Measurements from ENCODE around the gene SMIM29.
"Not testable (repeated sequence)": the region's sequence is repeated elsewhere in the genome, so short reads cannot be mapped to it uniquely, and the experiment has no call there.

SMIM29 gene

GRCh38 chr6:34267746-34268145 lies 18.9 kb upstream of the SMIM29 start:
- DNase-seq = no peak

- DNase-seq = not testable (repeated sequence)
These were observed 14.7 kb upstream of the SMIM29 start for GRCh38 chr6:34263484-34263883.

- DNase-seq = no peak
These were observed 11.9 kb upstream of the SMIM29 start for GRCh38 chr6:34260576-34261267.

- DNase-seq = no peak
These were observed 10.8 kb upstream of the SMIM29 start for GRCh38 chr6:34259529-34260069.

GRCh38 chr6:34252395-34252794 lies 3.6 kb upstream of the SMIM29 start:
- not testable (repeated sequence) for DNase-seq

GRCh38 chr6:34249469-34250261 lies 859 bp upstream of the SMIM29 start:
- DNase-seq = no peak

DNA sequence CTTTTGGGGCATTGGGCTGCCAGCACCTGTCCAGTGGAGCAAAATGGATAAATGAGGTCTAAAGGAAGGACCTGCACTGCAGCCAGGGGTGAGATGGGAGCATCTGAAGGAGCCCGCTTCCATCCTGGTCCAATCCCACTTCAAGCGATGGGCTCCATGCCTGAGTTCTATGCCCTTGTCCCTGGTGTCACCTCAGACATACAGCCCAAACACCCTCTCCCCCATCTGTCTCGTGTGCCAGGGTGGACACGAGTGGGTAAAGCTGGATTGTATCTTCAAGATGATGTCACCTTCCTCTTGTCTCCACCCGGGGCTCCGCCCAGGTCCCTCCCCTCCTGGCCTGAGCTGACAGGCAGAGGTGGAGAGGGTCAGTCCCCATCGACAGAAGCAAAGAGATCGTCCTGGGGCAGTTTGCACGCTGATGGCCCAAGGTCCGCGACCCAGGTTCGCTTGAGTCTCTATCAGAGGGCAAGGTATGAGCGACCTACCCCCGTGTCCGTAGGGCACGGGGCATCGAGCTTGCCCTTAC lies 544 bp downstream of the SMIM29 start:
- DNase-seq = no peak

GRCh38 chr6:34247481-34248197 lies 1.2 kb downstream of the SMIM29 start:
- DNase-seq = no peak

DNA sequence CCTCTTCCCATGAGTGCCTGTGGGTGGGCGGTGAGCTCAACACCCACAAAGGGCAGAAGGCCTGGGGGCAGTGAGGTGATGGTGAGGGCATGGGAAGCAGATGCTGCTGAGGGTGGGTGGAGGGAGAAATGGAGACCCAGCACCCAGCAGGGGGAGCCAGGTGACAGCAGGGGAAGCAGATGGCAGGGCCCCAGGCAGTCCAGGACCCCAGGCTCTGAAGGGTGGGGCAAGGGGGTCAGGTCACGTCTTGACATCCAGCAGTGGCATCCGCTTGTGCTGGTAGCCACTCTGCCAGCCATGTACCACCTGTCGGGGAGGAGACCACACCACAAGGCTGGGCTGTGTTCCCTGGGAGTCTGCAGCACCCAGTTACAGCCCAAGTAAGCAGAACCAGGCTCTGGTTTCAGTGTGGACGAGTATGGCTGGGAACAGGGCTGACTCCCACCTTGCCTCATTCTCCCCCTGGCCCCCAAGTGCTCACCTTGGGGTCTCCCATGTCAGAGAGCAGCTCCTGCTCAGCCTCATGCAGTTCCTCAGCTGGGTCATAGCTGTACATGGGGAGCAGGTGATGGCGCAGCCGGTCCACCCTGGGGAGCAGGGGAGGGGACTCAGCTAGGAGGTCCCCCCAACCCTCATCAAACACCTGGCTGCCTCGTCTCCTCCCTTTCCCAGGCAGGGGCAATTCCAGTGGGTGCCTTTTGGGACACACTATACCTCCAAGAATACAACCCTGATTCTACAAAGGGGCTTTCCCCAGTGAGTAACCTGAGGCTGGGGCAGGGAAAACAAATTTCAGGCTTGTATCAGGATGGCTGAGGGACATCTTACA lies 2.0 kb downstream of the SMIM29 start:
- no peak for DNase-seq

GRCh38 chr6:34246249-34246562 lies 2.6 kb downstream of the SMIM29 start:
- DNase-seq = no peak

DNA sequence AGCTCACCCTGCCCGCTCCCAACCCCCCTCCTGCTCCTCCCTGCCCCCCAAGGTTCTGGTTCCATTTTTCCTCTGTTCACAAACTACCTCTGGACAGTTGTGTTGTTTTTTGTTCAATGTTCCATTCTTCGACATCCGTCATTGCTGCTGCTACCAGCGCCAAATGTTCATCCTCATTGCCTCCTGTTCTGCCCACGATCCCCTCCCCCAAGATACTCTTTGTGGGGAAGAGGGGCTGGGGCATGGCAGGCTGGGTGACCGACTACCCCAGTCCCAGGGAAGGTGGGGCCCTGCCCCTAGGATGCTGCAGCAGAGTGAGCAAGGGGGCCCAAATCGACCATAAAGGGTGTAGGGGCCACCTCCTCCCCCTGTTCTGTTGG lies 3.1 kb downstream of the SMIM29 start:
- DNase-seq = not testable (repeated sequence)

GRCh38 chr6:34245032-34245760 lies 3.6 kb downstream of the SMIM29 start:
- not testable (repeated sequence) for DNase-seq

- no peak for DNase-seq
These were observed 4.6 kb downstream of the SMIM29 start for GRCh38 chr6:34243901-34244884.

- no peak for DNase-seq
These were observed 5.6 kb downstream of the SMIM29 start for GRCh38 chr6:34243131-34243771.

DNA sequence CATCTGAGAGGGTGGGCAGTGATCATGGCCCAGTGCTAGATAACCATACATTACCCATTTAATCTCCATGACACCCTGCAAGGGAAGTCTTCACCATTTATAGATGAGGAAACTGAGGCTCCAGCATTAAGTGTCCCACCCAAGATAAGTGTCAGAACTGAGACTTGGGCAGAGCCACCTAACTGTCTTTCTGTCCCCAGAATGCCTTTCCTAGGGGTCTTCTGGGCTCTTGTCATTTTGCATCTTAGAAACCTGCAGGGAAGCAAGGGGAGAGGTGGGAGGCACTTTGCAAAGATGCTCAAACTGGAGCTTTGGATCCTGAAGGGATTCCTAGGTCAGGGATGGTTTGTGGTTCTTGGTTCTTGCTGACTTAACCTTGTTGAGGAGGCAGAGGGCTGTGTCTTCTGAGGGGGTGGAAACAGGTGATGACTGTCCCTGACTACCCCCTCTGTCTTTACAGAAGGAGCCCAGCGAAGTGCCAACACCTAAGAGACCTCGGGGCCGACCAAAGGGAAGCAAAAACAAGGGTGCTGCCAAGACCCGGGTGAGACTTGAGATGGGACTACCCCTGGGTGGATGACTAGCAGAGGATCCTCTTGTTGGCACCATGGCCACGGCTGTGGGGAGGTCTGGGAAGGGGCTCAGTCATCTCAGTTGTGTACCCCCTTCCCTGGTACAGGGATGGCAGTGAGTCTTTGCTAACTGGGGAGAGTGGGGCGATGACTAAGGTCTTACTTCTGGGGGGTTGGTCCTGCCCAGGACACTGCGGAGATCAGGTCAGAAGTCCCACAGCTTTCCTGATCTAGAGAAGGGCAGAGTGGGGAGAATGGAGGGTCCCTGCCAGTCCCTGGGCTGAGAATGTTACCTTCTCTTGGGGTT lies 6.3 kb downstream of the SMIM29 start:
- DNase-seq = no peak

DNA sequence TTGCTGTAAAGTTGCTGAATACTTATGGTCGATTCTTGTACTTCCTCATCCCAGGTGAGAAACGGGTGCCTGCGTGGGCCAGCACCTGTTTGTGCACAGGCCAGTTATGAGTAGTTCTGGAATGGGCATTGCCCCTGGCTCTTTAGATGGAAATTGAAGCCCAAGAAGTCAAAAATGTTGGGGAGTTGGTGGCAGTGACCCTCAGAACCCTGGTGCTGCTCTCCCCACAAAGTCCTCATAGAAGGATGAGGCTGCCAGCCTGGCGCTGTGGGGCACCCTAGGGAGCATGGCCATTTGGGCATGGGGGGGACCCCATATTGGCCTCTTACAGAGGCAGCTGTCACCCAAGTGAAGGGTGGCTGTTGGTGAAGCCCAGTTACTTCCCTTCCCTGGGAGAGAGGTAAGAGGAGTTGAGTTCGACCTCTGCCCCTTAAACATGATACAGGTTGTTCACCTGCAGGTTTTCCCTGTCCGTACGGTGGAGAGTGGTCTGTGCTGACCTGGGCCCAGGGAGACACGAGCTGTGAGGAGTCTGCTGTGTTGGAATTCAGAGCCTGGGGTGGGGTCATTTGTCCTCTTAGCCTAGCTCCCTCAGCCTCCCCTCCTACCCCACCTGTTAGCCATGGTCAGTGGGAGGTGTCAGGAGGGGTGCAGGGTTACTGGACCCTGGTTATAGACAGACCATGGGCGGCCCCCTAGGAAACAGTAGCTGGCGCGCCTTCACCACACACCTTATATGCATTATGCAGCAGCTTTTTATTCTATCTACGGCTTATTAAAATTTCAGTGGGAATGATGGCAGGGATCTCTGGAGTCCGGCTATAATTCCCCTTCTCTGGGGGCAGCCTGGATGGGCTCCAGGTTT lies 7.2 kb downstream of the SMIM29 start:
- DNase-seq = no peak

GRCh38 chr6:34240329-34241248 lies 8.2 kb downstream of the SMIM29 start:
- DNase-seq = no peak
